ENCODE results near the gene ETV2.
A peak's percentile ranks its signal among the peaks of the same experiment; 100 is the strongest.
"Not testable (repeated sequence)": the region's sequence is repeated elsewhere in the genome, so short reads cannot be mapped to it uniquely, and the experiment has no call there.

ETV2 gene

DNA sequence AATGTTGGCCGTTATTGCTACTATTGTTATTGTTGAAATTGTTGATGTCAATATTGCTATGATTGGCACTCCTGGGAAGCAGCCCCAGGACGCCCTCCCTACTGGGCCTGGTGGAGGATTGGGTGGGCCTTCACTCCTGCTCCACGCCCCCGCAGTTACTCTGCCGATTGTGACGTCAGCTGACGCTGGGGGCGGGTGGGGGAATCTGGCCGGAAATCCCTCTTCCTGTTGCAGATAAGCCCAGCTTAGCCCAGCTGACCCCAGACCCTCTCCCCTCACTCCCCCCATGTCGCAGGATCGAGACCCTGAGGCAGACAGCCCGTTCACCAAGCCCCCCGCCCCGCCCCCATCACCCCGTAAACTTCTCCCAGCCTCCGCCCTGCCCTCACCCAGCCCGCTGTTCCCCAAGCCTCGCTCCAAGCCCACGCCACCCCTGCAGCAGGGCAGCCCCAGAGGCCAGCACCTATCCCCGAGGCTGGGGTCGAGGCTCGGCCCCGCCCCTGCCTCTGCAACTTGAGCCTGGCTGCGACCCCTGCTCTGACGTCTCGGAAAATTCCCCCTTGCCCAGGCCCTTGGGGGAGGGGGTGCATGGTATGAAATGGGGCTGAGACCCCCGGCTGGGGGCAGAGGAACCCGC is at the start of gene ETV2:
Gene ETV2 (plus strand): TSS at position 231 of the 637 bp plus-strand sequence. CDS start 716 bp downstream, outside the sequence.
- DNase-seq = peak; percentile 28

DNA sequence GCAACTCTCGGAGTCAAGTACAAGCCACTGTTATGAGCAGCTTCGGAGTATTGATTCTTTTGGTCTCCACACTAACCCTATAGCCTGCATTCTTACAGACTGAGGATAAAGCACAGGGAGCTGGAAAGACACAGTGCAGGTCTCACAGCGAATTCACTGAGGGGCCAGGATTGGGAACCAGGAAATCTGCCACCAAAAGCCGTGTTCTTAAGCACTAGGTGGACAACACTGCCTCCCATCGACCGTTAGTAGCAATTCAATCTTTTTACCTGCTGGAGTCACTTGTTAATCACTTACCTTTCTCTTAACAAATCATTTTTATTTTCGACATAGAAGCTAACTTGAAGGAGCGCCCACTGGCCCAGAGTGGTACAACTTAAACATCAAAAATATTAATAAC is 49.3 kb upstream of the ETV2 start:
- DNase-seq = no peak

DNA sequence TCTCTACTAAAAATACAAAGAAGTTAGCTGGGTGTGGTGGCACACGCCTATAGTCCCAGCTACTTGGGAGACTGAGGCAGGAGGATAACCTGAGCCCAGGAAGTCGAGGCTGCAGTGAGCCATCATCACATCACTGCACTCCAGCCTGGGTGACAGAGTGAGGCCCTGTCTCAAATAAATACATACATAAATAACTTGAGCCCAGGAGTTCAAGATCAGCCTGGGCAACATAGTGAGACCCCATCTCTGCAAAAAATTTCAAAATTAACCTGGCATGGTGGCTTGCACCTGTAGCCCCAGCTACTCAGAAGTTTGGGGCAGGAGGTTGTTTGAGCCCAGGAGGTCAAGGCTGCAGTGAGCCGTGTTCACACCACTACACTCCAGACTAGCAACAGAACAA is 46.5 kb upstream of the ETV2 start:
- not testable (repeated sequence) for DNase-seq

- no peak for DNase-seq
Measured at GRCh38 chr19:35595928-35596327, 45.6 kb upstream of the ETV2 start.

GRCh38 chr19:35596366-35596999 is 45.1 kb upstream of the ETV2 start:
- peak; percentile 34 for DNase-seq

GRCh38 chr19:35601971-35602370 is 39.6 kb upstream of the ETV2 start:
- no peak for DNase-seq

- not testable (repeated sequence) for DNase-seq
Measured at GRCh38 chr19:35604436-35604835, 37.1 kb upstream of the ETV2 start.

DNA sequence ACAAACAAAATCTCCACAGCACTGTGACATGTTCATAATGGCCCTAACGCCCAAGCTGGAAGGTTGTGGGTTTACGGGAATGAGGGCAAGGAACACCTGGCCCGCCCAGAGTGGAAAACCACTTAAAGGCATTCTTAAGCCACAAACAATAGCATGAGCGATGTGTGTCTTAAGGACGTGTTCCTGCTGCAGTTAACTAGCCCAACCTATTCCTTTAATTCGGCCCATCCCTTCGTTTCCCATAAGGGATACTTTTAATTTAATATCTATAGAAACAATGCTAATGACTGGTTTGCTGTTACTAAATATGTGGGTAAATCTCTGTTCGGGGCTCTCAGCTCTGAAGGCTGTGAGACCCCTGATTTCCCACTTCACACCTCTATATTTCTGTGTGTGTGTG is 34.4 kb upstream of the ETV2 start:
- not testable (repeated sequence) for DNase-seq

DNA sequence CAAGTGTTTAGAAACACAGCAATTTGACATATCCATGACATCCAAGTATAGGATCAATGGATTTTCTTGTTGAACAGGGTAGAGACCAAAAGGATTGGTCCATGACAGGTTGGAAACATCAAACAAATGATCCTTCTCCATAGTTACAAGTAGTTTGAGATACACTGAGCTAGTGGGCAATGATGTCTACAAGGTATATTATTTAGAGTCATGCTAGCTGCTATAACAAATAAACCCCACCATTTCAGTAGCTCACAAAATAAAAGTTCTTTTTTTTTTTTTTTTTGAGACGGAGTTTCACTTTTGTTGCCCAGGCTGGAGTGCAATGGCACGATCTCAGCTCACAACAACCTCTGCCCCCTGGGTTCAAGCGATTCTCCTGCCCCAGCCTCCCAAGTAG is 33.9 kb upstream of the ETV2 start:
- DNase-seq = no peak

GRCh38 chr19:35608251-35608650 is 33.3 kb upstream of the ETV2 start:
- no peak for DNase-seq

GRCh38 chr19:35609851-35610353 is 31.6 kb upstream of the ETV2 start:
- no peak for DNase-seq

DNA sequence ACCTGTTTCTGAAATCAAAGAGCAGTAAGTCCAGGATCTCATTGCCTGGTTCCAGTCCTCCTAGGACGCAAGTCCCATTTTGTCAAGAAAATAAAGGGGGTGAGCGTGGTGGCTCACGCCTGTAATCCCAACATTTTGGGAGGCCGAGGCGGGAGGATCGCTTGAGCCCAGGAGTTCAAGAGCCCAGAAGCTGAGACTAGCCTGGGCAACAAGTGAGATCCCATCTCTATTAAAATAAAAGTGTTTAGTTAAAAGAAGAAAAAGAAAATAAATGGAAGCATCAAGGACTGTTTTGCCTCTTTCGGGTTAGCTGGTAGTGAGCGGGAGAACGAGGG is 29.4 kb upstream of the ETV2 start:
- DNase-seq = no peak

GRCh38 chr19:35612559-35613321 is 28.8 kb upstream of the ETV2 start, which contains the start of gene HAUS5:
Gene HAUS5, plus strand, starts transcription at chr19:35612735. Its CDS starts 60 bp downstream, at chr19:35612795.
- DNase-seq = peak; percentile 96

DNA sequence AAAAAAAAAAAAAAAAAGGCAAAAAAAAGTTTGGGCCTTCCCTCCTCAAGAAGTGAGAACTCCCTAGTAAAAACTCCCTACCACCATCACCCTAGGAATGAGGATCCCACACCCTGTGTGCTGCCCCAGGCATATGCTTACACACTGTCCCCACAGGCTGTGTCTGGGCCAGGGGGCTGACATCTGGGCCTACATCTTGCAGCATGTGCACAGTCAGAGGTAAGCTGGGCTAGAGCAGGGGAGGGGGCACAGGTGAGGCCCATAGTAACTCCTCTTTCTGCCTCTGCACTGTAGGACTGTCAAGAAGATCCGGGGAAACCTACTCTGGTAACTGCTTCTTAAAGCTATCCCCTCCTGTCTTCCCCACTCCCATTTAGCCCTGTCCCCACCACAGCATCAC is 28.0 kb upstream of the ETV2 start:
- no peak for DNase-seq

GRCh38 chr19:35615036-35615435 is 26.5 kb upstream of the ETV2 start:
- no peak for DNase-seq

- DNase-seq = no peak
Measured at GRCh38 chr19:35618857-35619256, 22.7 kb upstream of the ETV2 start.

GRCh38 chr19:35619290-35619923 is 22.1 kb upstream of the ETV2 start:
- no peak for DNase-seq

GRCh38 chr19:35620001-35620400 is 21.5 kb upstream of the ETV2 start:
- no peak for DNase-seq

GRCh38 chr19:35621708-35622107 is 19.8 kb upstream of the ETV2 start:
- DNase-seq = no peak

- no peak for DNase-seq
Measured at GRCh38 chr19:35622750-35623149, 18.8 kb upstream of the ETV2 start.

GRCh38 chr19:35623327-35624010 is 18.1 kb upstream of the ETV2 start:
- no peak for DNase-seq

- DNase-seq = no peak
Measured at GRCh38 chr19:35628264-35628564, 13.3 kb upstream of the ETV2 start.

All from stimulated activated CD4-positive, alpha-beta T cell treated with anti-CD3 and anti-CD28 coated beads, Interleukin-1b, Interleukin-23, amount 100 ng/mL, for 48 hours (primary cell).